BLaER1 (cell line): ENCODE results near the gene RNF144B.

Source experiments
- H3K27ac ChIP-seq: shearing (Covaris generic); formaldehyde crosslinking; 2 replicates; pipeline ENCODE4 v1.8.1; 2022
- H3K27me3 ChIP-seq: shearing (Covaris generic); formaldehyde crosslinking; 2 replicates; pipeline ENCODE4 v1.8.1; 2022
- H3K36me3 ChIP-seq: shearing (Covaris generic); formaldehyde crosslinking; 2 replicates; pipeline ENCODE4 v1.8.1; 2022
- H3K4me1 ChIP-seq: shearing (Covaris generic); formaldehyde crosslinking; 2 replicates; pipeline ENCODE4 v1.8.1; 2022
- H3K4me2 ChIP-seq: shearing (Covaris generic); formaldehyde crosslinking; 2 replicates; pipeline ENCODE4 v1.8.1; 2022
- H3K4me3 ChIP-seq: shearing (Covaris generic); formaldehyde crosslinking; 2 replicates; pipeline ENCODE4 v1.8.1; 2022
- H3K9ac ChIP-seq: shearing (Covaris generic); formaldehyde crosslinking; 2 replicates; pipeline ENCODE4 v1.8.1; 2022
- H3K9me3 ChIP-seq: shearing (Covaris generic); formaldehyde crosslinking; 2 replicates; pipeline ENCODE4 v1.8.1; 2022
- H4K20me1 ChIP-seq: shearing (Covaris generic); formaldehyde crosslinking; 2 replicates; pipeline ENCODE4 v1.8.1; 2022
- Cebpa-rat ChIP-seq: shearing (Covaris generic); IDR thresholded peaks from 2 replicates; pipeline ENCODE4 v1.8.1; 2022

RNF144B gene

DNA sequence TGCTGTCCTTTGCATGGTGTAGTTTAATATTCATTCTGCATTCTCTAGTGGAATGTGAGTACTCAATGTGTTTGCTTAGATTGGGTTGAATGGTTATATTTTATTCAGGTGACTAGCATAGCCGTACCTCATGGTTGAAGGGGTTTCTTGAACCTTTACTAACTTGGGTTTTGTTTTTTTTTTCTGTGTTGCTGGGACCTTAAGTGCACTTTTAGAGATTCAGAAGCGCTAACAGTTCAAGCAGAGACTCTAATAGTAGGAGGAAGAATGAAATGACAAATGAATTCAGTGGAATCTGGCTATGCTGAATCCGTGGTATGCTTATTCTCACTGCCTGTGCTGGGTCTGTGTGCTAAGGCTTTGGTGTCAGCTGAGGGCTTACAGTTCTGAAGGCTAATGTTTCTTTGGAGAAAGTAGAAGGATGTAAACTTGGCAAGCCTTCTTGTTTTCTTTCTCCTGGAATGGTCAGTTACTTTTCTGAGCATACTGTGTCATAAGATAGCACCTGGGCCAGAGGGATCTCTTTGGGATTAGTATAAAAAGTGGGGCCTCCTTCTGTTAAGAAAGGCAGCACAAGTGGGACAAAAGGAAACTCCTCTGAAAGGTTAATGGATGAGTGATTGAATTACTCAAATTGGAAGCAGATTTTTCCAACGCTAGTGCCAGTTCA, 28.7 kb downstream of the RNF144B start:
- no peaks in the 10 kb centered on the region; the same call in 1 of the 2 replicates for H3K4me1 ChIP-seq
- no peaks in the 10 kb centered on the region for H4K20me1 ChIP-seq
- no peak overlapping the region for H3K9ac ChIP-seq
- H3K4me2 ChIP-seq, result no peak overlapping the region
- no peak for TF ChIP-seq Cebpa-rat
- no peak overlapping the region for H3K27ac ChIP-seq
- H3K4me3 ChIP-seq, result no peak overlapping the region
- H3K27me3 ChIP-seq, result no peaks in the 10 kb centered on the region
- H3K36me3 ChIP-seq, result no peaks in the 10 kb centered on the region
- H3K9me3 ChIP-seq, result no peaks in the 10 kb centered on the region

DNA sequence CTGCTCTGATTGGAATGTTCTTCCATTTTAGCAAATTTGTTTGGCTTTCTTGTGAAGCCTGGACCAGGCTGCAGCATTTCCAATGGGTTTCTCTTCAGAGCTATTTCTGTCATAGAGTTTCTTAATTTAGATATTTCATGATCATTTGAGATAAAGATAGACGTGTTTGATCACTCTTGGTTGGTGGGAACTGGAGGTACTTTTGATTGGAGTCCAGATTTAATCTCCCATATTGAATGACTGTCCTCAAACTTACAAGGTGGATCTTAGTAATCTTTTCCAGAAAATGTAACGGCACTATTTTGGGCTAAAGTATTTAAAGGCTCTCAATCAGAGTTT, 29.2 kb downstream of the RNF144B start:
- no peaks in the 10 kb centered on the region for H3K27me3 ChIP-seq
- no peak for TF ChIP-seq Cebpa-rat
- H3K27ac ChIP-seq, result no peak overlapping the region
- H3K36me3 ChIP-seq, result no peaks in the 10 kb centered on the region
- no peaks in the 10 kb centered on the region for H4K20me1 ChIP-seq
- H3K4me2 ChIP-seq, result no peak overlapping the region
- no peaks in the 10 kb centered on the region; the same call in 1 of the 2 replicates for H3K4me1 ChIP-seq
- H3K9me3 ChIP-seq, result no peaks in the 10 kb centered on the region
- no peak overlapping the region for H3K4me3 ChIP-seq
- H3K9ac ChIP-seq, result no peak overlapping the region

DNA sequence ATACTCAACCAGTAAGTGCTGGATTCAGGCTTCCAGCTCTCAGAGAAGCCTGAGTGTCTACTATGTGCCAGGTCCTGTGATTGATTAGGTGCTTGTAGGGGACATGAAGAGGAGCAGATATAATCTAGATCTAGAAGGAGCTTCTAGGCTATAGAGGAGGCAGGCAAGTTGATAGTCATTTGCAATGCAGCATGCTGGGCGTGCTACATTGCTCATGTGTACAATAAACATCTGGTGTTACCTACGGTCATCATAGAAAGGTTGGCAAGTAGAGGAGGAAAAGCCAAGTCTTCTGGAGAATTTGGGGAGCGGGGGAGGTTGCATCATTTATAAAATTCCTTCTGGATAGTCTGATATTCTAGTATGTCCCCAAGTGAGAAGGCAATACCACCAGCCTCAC, 33.2 kb downstream of the RNF144B start:
- Histone ChIP-seq H3K4me1 (no peaks in the 10 kb centered on the region), H3K9me3 (no peaks in the 10 kb centered on the region), H3K4me2 (no peak overlapping the region), H3K36me3 (no peaks in the 10 kb centered on the region), H3K27me3 (no peaks in the 10 kb centered on the region), H4K20me1 (no peaks in the 10 kb centered on the region), H3K27ac (no peak overlapping the region), H3K9ac (no peak overlapping the region), H3K4me3 (no peak overlapping the region)
- TF ChIP-seq Cebpa-rat, result no peak

DNA sequence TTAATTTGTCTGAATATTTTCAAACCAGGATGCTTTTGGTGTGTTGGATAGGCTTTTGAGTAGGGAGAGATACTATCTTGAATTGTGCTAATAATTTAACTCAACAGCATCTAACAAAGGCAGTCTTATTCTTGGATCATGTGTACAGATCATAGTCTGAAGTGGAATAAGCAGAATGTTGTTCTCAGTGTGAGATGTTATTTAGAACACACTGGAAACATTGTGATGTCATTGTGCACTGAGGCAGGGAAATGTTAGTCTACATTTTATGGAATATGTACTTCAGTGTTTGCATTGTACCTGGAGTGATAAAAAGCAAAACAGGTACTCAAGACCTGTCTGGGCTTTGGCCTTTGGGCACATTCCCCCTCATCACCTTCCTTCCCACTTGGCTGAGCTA, 35.0 kb downstream of the RNF144B start:
- Histone ChIP-seq H3K4me2 (no peak overlapping the region), H3K4me3 (no peak overlapping the region), H4K20me1 (no peaks in the 10 kb centered on the region), H3K36me3 (no peaks in the 10 kb centered on the region), H3K9me3 (no peaks in the 10 kb centered on the region), H3K9ac (no peak overlapping the region), H3K27me3 (no peaks in the 10 kb centered on the region), H3K4me1 (no peaks in the 10 kb centered on the region), H3K27ac (no peak overlapping the region)
- TF ChIP-seq Cebpa-rat, result no peak

DNA sequence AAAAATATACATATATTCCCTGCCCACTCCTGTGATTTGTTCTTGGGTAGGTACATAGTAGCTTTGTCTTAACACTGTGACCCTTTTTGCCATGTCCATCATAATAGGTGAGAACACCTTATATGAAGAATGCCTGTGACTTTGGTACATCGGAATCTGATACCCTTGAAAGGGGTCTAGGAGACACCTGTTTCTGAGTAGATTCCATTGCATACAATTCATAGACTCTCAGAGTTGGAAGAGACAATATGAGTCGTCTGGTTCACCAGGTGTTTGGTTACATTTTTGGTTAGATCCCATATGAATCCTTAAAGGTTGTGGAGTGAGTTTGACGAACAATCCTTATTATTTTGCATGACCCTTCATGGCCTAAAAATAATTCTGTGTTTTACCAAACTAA, 36.3 kb downstream of the RNF144B start:
- no peak overlapping the region for H3K4me2 ChIP-seq
- no peak overlapping the region for H3K4me3 ChIP-seq
- H3K9me3 ChIP-seq, result no peaks in the 10 kb centered on the region
- no peak overlapping the region for H3K27ac ChIP-seq
- no peak for TF ChIP-seq Cebpa-rat
- H4K20me1 ChIP-seq, result no peaks in the 10 kb centered on the region
- H3K36me3 ChIP-seq, result no peaks in the 10 kb centered on the region
- H3K9ac ChIP-seq, result no peak overlapping the region
- no peaks in the 10 kb centered on the region for H3K27me3 ChIP-seq
- H3K4me1 ChIP-seq, result no peaks in the 10 kb centered on the region

DNA sequence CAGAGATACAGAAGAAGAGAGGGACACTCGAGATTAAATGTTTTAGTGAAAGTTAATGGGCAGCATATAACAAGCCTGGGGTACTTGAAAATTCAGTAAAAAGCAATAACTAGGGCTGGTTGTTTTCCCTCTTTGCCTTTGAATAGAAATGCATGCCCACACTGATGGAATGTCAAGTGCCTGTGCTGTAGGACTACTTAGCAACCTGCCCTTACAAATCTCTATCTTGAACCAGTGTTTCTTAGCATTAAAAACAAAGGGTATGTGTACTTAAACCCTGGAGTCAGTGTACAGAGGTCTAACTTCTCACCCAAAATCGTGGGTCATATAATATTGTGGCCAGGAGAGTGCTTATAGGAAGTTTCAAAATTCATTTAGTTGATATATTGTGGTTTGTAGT, 37.1 kb downstream of the RNF144B start:
- Histone ChIP-seq H3K4me1 (no peaks in the 10 kb centered on the region), H3K9me3 (no peaks in the 10 kb centered on the region), H3K27ac (no peak overlapping the region), H3K27me3 (no peaks in the 10 kb centered on the region), H4K20me1 (no peaks in the 10 kb centered on the region), H3K4me3 (no peak overlapping the region), H3K9ac (no peak overlapping the region), H3K4me2 (no peak overlapping the region), H3K36me3 (no peaks in the 10 kb centered on the region)
- TF ChIP-seq Cebpa-rat, result no peak

DNA sequence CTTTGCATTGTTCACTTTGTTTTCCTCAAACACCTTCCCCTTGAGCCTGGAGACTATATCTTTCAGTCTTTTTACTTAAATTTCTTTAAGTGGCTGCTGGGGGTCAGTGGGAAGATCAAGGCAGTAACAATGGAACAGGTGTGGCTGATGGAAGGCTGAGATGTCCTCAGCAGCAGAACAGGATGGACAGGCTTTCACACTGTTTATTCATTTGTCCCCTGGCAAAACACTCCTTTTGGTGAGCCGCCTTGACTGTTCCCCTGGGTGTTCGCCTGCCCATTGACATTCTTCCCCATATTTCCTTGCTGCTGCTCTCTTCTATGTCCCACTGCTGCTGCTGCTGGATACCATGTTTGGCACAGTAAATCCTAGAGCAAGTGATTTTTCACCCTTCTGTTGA, 38.1 kb downstream of the RNF144B start:
- TF ChIP-seq Cebpa-rat, result no peak
- Histone ChIP-seq H3K4me2 (no peak overlapping the region), H3K4me1 (no peaks in the 10 kb centered on the region), H3K4me3 (no peak overlapping the region), H3K27ac (no peak overlapping the region), H3K27me3 (no peaks in the 10 kb centered on the region), H3K36me3 (no peaks in the 10 kb centered on the region), H3K9ac (no peak overlapping the region), H3K9me3 (no peaks in the 10 kb centered on the region), H4K20me1 (no peaks in the 10 kb centered on the region)

DNA sequence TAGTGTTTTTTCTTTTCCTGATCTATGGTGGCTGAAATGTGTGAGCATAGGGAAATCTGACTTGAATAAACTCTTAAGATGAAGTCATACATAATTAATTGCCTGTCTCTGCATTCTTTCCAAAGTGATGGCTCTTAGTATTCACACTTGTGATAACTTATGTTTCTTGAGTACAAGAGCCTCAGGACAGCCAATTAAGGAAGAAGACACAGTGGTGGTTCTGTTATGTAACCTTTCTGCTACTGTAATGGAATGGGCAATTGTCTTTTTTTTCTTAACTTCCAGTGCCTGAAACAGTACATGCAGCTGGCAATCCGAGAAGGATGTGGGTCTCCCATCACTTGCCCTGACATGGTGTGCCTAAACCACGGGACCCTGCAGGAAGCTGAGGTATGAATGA, 40.1 kb downstream of the RNF144B start:
- no peaks in the 10 kb centered on the region for H3K9me3 ChIP-seq
- H3K4me2 ChIP-seq, result no peak overlapping the region
- H3K4me1 ChIP-seq, result no peaks in the 10 kb centered on the region
- no peak overlapping the region for H3K9ac ChIP-seq
- no peaks in the 10 kb centered on the region for H3K27me3 ChIP-seq
- no peak for TF ChIP-seq Cebpa-rat
- H3K27ac ChIP-seq, result no peak overlapping the region
- no peaks in the 10 kb centered on the region for H3K36me3 ChIP-seq
- no peak overlapping the region for H3K4me3 ChIP-seq
- no peaks in the 10 kb centered on the region for H4K20me1 ChIP-seq

DNA sequence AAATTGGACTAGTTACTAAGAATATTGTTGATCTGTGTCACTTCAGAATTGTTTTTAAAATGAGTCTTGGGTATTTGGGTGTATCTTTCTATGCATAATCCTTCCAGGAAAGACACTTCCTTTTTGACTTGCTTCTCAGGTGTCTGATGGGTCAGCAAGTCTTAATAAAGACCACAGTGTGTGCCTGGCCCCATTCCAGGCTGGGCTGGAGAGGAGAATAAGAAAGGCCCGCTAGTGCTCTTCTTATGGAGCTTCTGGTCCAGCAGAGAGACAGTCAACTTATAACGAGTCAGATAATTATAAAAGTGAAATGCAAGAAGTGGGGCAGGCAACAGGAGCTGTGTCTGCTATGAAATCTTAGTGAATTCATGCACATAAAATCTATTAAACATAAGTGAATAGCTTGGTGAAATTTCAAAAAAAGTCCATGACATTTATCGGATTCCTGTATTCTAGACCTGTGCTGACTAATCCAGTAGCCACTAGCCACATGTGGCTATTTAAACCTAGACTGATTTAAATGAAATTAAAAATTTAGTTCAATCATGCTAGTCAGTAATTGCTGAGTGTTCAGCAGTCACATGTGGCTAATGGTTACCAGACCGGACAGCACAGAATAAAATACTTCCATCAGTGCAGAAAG, 42.6 kb downstream of the RNF144B start:
- Histone ChIP-seq H3K9me3 (no peaks in the 10 kb centered on the region), H4K20me1 (no peaks in the 10 kb centered on the region), H3K27ac (no peak overlapping the region), H3K4me3 (no peak overlapping the region), H3K4me1 (no peaks in the 10 kb centered on the region), H3K4me2 (no peak overlapping the region), H3K27me3 (no peaks in the 10 kb centered on the region), H3K36me3 (no peaks in the 10 kb centered on the region), H3K9ac (no peak overlapping the region)
- no peak for TF ChIP-seq Cebpa-rat

DNA sequence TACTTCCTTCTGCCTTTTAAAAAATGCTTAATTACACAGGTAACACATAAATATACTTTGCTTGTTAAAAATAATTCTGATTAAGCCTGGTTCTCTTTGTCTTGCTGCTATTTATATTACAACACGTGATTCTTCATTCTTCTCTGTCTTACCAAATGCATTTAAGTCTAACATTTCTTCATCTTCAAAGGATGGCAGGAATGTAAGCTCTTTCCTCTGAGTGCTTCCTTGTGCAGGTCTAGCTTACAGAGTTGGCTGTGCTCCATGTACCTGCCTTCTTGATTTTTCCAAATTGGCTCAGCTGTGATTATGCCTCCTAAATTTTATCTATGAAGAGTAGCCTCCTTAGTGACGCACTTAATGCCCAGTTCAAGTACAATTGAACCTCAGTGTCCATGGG, 44.4 kb downstream of the RNF144B start:
- H3K27me3 ChIP-seq, result no peaks in the 10 kb centered on the region
- no peaks in the 10 kb centered on the region for H3K36me3 ChIP-seq
- TF ChIP-seq Cebpa-rat, result no peak
- no peak overlapping the region for H3K4me2 ChIP-seq
- H3K4me1 ChIP-seq, result no peaks in the 10 kb centered on the region
- H4K20me1 ChIP-seq, result no peaks in the 10 kb centered on the region
- H3K9ac ChIP-seq, result no peak overlapping the region
- H3K27ac ChIP-seq, result no peak overlapping the region
- H3K9me3 ChIP-seq, result no peaks in the 10 kb centered on the region
- H3K4me3 ChIP-seq, result no peak overlapping the region

DNA sequence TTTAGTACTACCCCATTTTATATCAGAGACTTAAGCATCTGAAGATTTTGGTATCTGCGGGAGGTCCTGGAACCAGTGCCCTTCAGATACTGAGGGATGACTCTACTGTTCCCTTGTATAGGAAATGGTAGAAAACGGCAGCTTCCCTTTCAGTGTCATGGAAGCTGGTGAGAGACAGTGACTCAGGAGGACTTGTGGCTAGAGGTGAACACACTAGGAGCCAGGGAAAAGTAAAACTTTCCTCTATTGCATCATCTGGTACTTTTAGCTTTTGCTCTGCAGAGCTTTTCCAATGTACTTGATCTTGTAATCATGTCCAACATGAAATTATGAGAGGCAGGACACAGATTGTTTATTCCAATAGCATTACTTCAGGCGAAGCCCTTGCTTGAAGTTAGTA, 45.0 kb downstream of the RNF144B start:
- H3K36me3 ChIP-seq, result no peaks in the 10 kb centered on the region
- no peaks in the 10 kb centered on the region for H4K20me1 ChIP-seq
- H3K4me1 ChIP-seq, result no peaks in the 10 kb centered on the region
- TF ChIP-seq Cebpa-rat, result no peak
- H3K4me3 ChIP-seq, result no peak overlapping the region
- no peak overlapping the region for H3K9ac ChIP-seq
- H3K4me2 ChIP-seq, result no peak overlapping the region
- no peaks in the 10 kb centered on the region for H3K27me3 ChIP-seq
- no peak overlapping the region for H3K27ac ChIP-seq
- H3K9me3 ChIP-seq, result no peaks in the 10 kb centered on the region
